HEK293 (cell line): ENCODE measurements around the gene DAGLB.

Experiments
- CTCF ChIP-seq: fragments of 450-650 bp; formaldehyde crosslinking; IDR thresholded peaks from 2 replicates; pipeline ENCODE4 v1.5.1; 2016; ENCODE audit warnings: missing biosample characterization, missing genetic modification characterization
- TCF7L2 ChIP-seq: IDR thresholded peaks from 2 replicates; pipeline ENCODE4 v1.6.1; 2011; ENCODE audit warnings: low read depth, mild to moderate bottlenecking, inconsistent platforms, low read length, moderate library complexity, borderline replicate concordance
- ZBTB1 ChIP-seq: fragments of 450-650 bp; formaldehyde crosslinking; IDR thresholded peaks from 2 replicates; pipeline ENCODE4 v1.5.1; 2016; ENCODE audit warnings: missing biosample characterization, missing genetic modification characterization

- TF ChIP-seq ZBTB1 (tag by site-specific recombination) (no peak), CTCF (tag by site-specific recombination) (no peak), TCF7L2 (no peak)
Observed at GRCh38 chr7:6453734-6454133, 6.0 kb upstream of the DAGLB start.
